Cardiac fibroblast (primary cell): ENCODE results near the gene LINGO3.

ENCODE experiments used
- DNase-seq, 2 donors: peaks; one replicate each; pipeline versions ENCODE4 v3.0.0 to v3.0.0-alpha.2; 2010; ENCODE audit warnings: low read depth in 2 of 2
- H3K4me3 ChIP-seq, 2 donors: replicated peaks in 1 of 2; 1 replicate in 1 of 2; 2 replicates in 1 of 2; pipeline ENCODE4 v1.5.1; 2011; ENCODE audit warnings: low read depth in 2 of 2, low read length in 2 of 2, mild to moderate bottlenecking in 2 of 2, moderate library complexity in 1 of 2
- CTCF ChIP-seq: IDR thresholded peaks from one replicate; pipeline ENCODE4 v1.5.1; 2011; ENCODE audit warnings: low read depth, mild to moderate bottlenecking, low read length, inconsistent platforms

Gene LINGO3

GRCh38 chr19:2308114-2308556, at the start of gene LINGO3:
TSS of gene LINGO3 (minus strand) at chr19:2308154. CDS start at chr19:2291776, 16,378 bp downstream.
- no peak for DNase-seq
- peak within 1 kb of the TSS; percentile 27 to 32 for H3K4me3 ChIP-seq
- no peak for TF ChIP-seq CTCF

- TF ChIP-seq CTCF, result no peak
- no peak overlapping the region for H3K4me3 ChIP-seq
- DNase-seq, result no peak
Observed at GRCh38 chr19:2356036-2356646, 48.2 kb upstream of the LINGO3 start.

GRCh38 chr19:2355168-2356035, 47.4 kb upstream of the LINGO3 start:
- no peak for TF ChIP-seq CTCF

GRCh38 chr19:2354670-2355069, 46.7 kb upstream of the LINGO3 start:
- DNase-seq, result no peak
- no peak overlapping the region for H3K4me3 ChIP-seq
- no peak for TF ChIP-seq CTCF

More at GRCh38 chr19:2355168-2356035, 47.4 kb upstream of the LINGO3 start:
- no peak overlapping the region for H3K4me3 ChIP-seq
- DNase-seq, result peak in 1 of 2 donors; percentile 23

GRCh38 chr19:2353887-2354592, 46.1 kb upstream of the LINGO3 start:
- no peak for DNase-seq
- no peak for TF ChIP-seq CTCF
- H3K4me3 ChIP-seq, result no peak overlapping the region

- no peak for TF ChIP-seq CTCF
- H3K4me3 ChIP-seq, result no peak overlapping the region
- DNase-seq, result no peak
Observed at GRCh38 chr19:2353159-2353886, 45.4 kb upstream of the LINGO3 start.
